ENCODE results near the gene THSD4.

THSD4 gene

GRCh38 chr15:71379893-71380292 lies 264.6 kb downstream of the THSD4 start:
- H3K27me3 ChIP-seq (ENCODE audit: insufficient read depth, low read length, poor library complexity, severe bottlenecking) = no peaks in the 10 kb centered on the region
- H3K4me3 ChIP-seq (ENCODE audit: low read length, poor library complexity, severe bottlenecking) = no peak overlapping the region
- H3K79me2 ChIP-seq (ENCODE audit: insufficient read depth, low read length) = no peaks in the 10 kb centered on the region
- H2AFZ ChIP-seq (ENCODE audit: low read length) = no peak overlapping the region
- H3K36me3 ChIP-seq (ENCODE audit: insufficient read depth, low read length) = no peaks in the 10 kb centered on the region
- no peak overlapping the region for H3K4me2 ChIP-seq (ENCODE audit: low read depth, low read length, poor library complexity, severe bottlenecking)
- no peaks in the 10 kb centered on the region for H3K4me1 ChIP-seq (ENCODE audit: insufficient read depth, low read length, poor library complexity, severe bottlenecking)
- H3K9me3 ChIP-seq (ENCODE audit: insufficient read depth, low read depth, low read length) = no peaks in the 10 kb centered on the region
- TF ChIP-seq CTCF (conservative IDR thresholded peaks at IDR 0.05; ENCODE audit: low read length) = no peak
- no peak for TF ChIP-seq EZH2phosphoT487 (IDR thresholded peaks at IDR 0.05; ENCODE audit: borderline replicate concordance)
- H3K9me2 ChIP-seq (replicated peaks; ENCODE audit: low read depth, low read length) = no peaks in the 10 kb centered on the region
- no peaks in the 10 kb centered on the region for H4K20me1 ChIP-seq (ENCODE audit: insufficient read depth, low read length, poor library complexity, severe bottlenecking)
- no peak overlapping the region for H3K9ac ChIP-seq (ENCODE audit: low read depth, low read length, poor library complexity, severe bottlenecking)
- no peaks in the 10 kb centered on the region for H3F3A ChIP-seq (ENCODE audit: low read depth)

- no peaks in the 10 kb centered on the region for H3F3A ChIP-seq (ENCODE audit: low read depth)
- no peaks in the 10 kb centered on the region for H3K79me2 ChIP-seq (ENCODE audit: insufficient read depth, low read length)
- H3K27me3 ChIP-seq (ENCODE audit: insufficient read depth, low read length, poor library complexity, severe bottlenecking) = no peaks in the 10 kb centered on the region
- no peak overlapping the region for H3K4me2 ChIP-seq (ENCODE audit: low read depth, low read length, poor library complexity, severe bottlenecking)
- no peaks in the 10 kb centered on the region for H3K36me3 ChIP-seq (ENCODE audit: insufficient read depth, low read length)
- no peaks in the 10 kb centered on the region for H4K20me1 ChIP-seq (ENCODE audit: insufficient read depth, low read length, poor library complexity, severe bottlenecking)
- H3K9me3 ChIP-seq (ENCODE audit: insufficient read depth, low read depth, low read length) = no peaks in the 10 kb centered on the region
- H2AFZ ChIP-seq (ENCODE audit: low read length) = no peak overlapping the region
- H3K4me1 ChIP-seq (ENCODE audit: insufficient read depth, low read length, poor library complexity, severe bottlenecking) = no peaks in the 10 kb centered on the region
- H3K9ac ChIP-seq (ENCODE audit: low read depth, low read length, poor library complexity, severe bottlenecking) = no peak overlapping the region
- H3K4me3 ChIP-seq (ENCODE audit: low read length, poor library complexity, severe bottlenecking) = no peak overlapping the region
- TF ChIP-seq EZH2phosphoT487 (IDR thresholded peaks at IDR 0.05; ENCODE audit: borderline replicate concordance) (no peak), CTCF (conservative IDR thresholded peaks at IDR 0.05; ENCODE audit: low read length) (no peak)
- no peaks in the 10 kb centered on the region for H3K9me2 ChIP-seq (replicated peaks; ENCODE audit: low read depth, low read length)
Observed at GRCh38 chr15:71380345-71380744, 265.1 kb downstream of the THSD4 start.

- Histone ChIP-seq H3K4me1 (ENCODE audit: insufficient read depth, low read length, poor library complexity, severe bottlenecking) (peaks cover 5% of the 10 kb centered on the region), H3K4me2 (ENCODE audit: low read depth, low read length, poor library complexity, severe bottlenecking) (no peak overlapping the region), H3K27me3 (ENCODE audit: insufficient read depth, low read length, poor library complexity, severe bottlenecking) (no peaks in the 10 kb centered on the region), H3K36me3 (ENCODE audit: insufficient read depth, low read length) (no peaks in the 10 kb centered on the region), H3K79me2 (ENCODE audit: insufficient read depth, low read length) (no peaks in the 10 kb centered on the region), H3K9me2 (replicated peaks; ENCODE audit: low read depth, low read length) (no peaks in the 10 kb centered on the region), H3K9me3 (ENCODE audit: insufficient read depth, low read depth, low read length) (no peaks in the 10 kb centered on the region), H4K20me1 (ENCODE audit: insufficient read depth, low read length, poor library complexity, severe bottlenecking) (no peaks in the 10 kb centered on the region), H2AFZ (ENCODE audit: low read length) (no peak overlapping the region), H3K9ac (ENCODE audit: low read depth, low read length, poor library complexity, severe bottlenecking) (no peak overlapping the region), H3K4me3 (ENCODE audit: low read length, poor library complexity, severe bottlenecking) (no peak overlapping the region), H3F3A (ENCODE audit: low read depth) (no peaks in the 10 kb centered on the region)
- no peak for TF ChIP-seq EZH2phosphoT487 (IDR thresholded peaks at IDR 0.05; ENCODE audit: borderline replicate concordance)
- no peak for TF ChIP-seq CTCF (conservative IDR thresholded peaks at IDR 0.05; ENCODE audit: low read length)
Observed at GRCh38 chr15:71384501-71384900, 269.2 kb downstream of the THSD4 start.

Data from Loucy (cell line).